Measurements from ENCODE around the gene IFNGR1.

GRCh38 chr6:137202078-137202477, 17.1 kb downstream of the IFNGR1 start:
- peak in 1 of 5 experiments; percentile 24 for TF ChIP-seq CTCF (IDR thresholded peaks at IDR 0.05 in 4 of 5, conservative IDR thresholded peaks at IDR 0.05 in 1 of 5)
- no peak for TF ChIP-seq POLR2A (IDR thresholded peaks at IDR 0.05)

Data from gastrocnemius medialis (tissue), 4 donors.